ENCODE measurements around the gene CLCC1. TPM values are rescaled to one million over a fixed set of nuclear protein-coding genes. Genes with fewer than 3 reads are reported as not detected.

Gene CLCC1
- total RNA-seq, 4 donors from 2014 or later, result 22.8 to 27.3 (median 26.2) TPM

DNA sequence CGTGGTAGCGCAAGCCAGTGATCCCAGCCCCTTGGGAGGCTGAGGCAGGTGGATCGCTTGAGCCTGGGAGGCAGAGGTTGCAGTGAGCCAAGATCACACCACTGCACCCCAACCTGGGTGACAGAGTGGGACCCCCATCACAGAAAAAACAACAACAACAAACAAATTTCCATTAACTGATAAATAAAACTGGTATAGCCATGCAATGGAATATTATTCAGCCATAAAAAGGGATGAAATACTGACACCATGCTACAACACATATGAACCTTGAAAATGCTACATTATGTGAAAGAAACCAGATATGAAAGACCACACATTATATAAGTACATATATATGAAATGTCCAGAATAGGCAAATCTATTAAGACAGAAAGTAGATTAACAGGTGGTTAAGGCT lies 12.0 kb downstream of the CLCC1 start:
- no peak for TF ChIP-seq CTCF (IDR thresholded peaks at IDR 0.05; ENCODE audit: low read depth)

DNA sequence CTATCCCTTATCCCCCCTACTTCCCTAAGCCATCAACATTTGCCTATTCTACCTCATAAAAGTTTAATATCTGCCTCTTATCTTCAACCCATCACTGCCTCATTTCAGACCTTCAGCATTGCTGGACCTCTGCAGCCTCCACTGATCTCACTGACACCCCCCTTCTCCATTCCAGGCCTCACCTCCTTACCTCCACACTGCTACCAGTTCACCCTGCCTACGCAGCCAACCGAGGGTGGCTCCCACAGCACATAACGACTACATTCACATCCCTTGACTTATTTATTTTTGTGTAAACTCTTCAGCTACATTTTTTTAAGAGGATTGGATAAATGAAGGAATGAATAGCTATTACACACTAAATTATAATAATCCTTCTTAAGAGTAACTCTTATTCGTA lies 14.2 kb downstream of the CLCC1 start:
- no peak for TF ChIP-seq CTCF (IDR thresholded peaks at IDR 0.05; ENCODE audit: low read depth)

- no peak for TF ChIP-seq CTCF (IDR thresholded peaks at IDR 0.05; ENCODE audit: low read depth)
Measured at GRCh38 chr1:108947871-108948525, 15.3 kb downstream of the CLCC1 start.

- no peak for TF ChIP-seq CTCF (IDR thresholded peaks at IDR 0.05; ENCODE audit: low read depth)
Measured at GRCh38 chr1:108936170-108936569, 27.1 kb downstream of the CLCC1 start.

DNA sequence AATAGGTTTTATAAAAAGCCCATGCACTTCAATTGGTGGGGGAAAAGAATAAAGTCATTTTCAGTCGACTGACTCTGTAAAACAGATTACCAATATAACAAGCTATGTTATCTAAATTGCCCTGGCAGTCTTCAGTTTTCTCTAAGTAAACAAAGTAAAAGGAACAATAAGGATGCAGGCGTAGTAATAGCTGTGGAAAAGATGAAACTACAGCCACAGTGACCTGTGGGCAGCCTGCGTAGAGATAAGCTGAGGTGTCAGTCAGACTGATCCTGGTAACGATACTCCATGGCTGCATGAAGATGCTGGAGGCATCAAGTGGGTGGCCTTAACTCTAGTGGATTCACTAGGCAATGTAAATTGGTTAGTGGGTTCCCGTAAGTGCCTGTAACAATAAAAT lies 29.3 kb downstream of the CLCC1 start:
- TF ChIP-seq CTCF (IDR thresholded peaks at IDR 0.05; ENCODE audit: low read depth), result no peak

GRCh38 chr1:108925920-108926319 lies 37.4 kb downstream of the CLCC1 start:
- TF ChIP-seq CTCF (IDR thresholded peaks at IDR 0.05; ENCODE audit: low read depth), result no peak

DNA sequence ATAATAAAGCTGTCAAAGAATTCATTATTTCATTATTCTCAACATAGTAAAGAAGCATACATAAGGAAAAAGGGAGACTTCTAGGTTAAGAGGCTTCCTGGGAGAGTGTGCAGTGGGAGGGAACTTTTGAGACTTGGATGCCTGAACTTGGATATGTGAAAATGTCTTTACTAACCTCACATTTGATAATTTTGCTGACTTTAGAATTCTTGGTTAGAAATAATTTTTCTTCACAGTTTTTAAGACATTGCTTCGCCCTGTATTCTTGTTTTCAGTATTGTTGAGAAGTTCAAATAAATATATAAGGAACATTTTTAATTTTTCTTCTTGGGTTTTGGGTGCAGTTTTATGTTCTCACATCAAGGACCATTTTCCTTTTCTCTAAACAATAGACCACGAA lies 46.5 kb downstream of the CLCC1 start:
- TF ChIP-seq CTCF (IDR thresholded peaks at IDR 0.05; ENCODE audit: low read depth), result no peak

Small RNA genes within 50 kb of the gene (small RNA-seq; reads per million reads assigned to genes)
- gene BX679664.2, result not detected

Other genes with a start within 250 kb of the CLCC1 start
- gene STXBP3, start 216.8 kb downstream of the CLCC1 start, total RNA-seq, result 10 to 100 TPM; 41.4 to 97.0 (median 79.1) TPM
- 1 to 10 TPM in 2 of 4 donors, under 1 TPM in 1, not detected in 1; 0.57 to 2.9 (median 1.3) TPM for gene AKNAD1, start 106.4 kb downstream of the CLCC1 start, total RNA-seq
- 10 to 100 TPM; 19.2 to 27.4 (median 22.2) TPM for gene GPSM2, start 86.5 kb downstream of the CLCC1 start, total RNA-seq
- 10 to 100 TPM; 13.0 to 18.1 (median 13.7) TPM for gene WDR47, start 78.6 kb upstream of the CLCC1 start, total RNA-seq
- 100 to 1,000 TPM in 1 of 4 donors, 10 to 100 TPM in 3; 19.2 to 102 (median 25.9) TPM for gene TAF13, start 112.5 kb upstream of the CLCC1 start, total RNA-seq
- gene TMEM167B, start 127.3 kb upstream of the CLCC1 start, total RNA-seq, result 10 to 100 TPM; 26.9 to 35.0 (median 30.6) TPM
- gene ELAPOR1, start 150.6 kb upstream of the CLCC1 start, total RNA-seq, result 1 to 10 TPM in 1 of 4 donors, under 1 TPM in 2, not detected in 1; 0.22 to 2.1 (median 0.51) TPM

All from subcutaneous adipose tissue (tissue), 4 donors.